Keratinocyte (primary cell): Measurements from ENCODE around the gene MRM2.

Experiments
- CTCF ChIP-seq, 3 experiments: IDR thresholded peaks in 1 of 3; conservative IDR thresholded peaks in 1 of 3; optimal IDR thresholded peaks in 1 of 3; 2 replicates in 2 of 3; 3 replicates in 1 of 3; pipeline versions ENCODE3 to v1.5.1; 2011; ENCODE audit warnings: low read length in 3 of 3, mild to moderate bottlenecking in 3 of 3, moderate library complexity in 2 of 3, control low read depth in 1 of 3, inconsistent platforms in 1 of 3; ENCODE audit not compliant: insufficient read depth in 2 of 3; ENCODE audit errors: extremely low read depth in 1 of 3
- EZH2 ChIP-seq: IDR thresholded peaks from one replicate; pipeline ENCODE4 v1.6.1; 2012; ENCODE audit warnings: inconsistent platforms, mild to moderate bottlenecking, low read length, moderate library complexity

GRCh38 chr7:2211926-2212325 lies 30.1 kb downstream of the MRM2 start:
- no peak for TF ChIP-seq CTCF (optimal IDR thresholded peaks at IDR 0.05 in 1 of 3, IDR thresholded peaks at IDR 0.05 in 1 of 3, conservative IDR thresholded peaks at IDR 0.05 in 1 of 3; ENCODE audit: extremely low read depth in 1 of 3, insufficient read depth in 2 of 3, low read length in 3 of 3)
- no peak for TF ChIP-seq EZH2
